ENCODE data around the gene CCDC200.
"Not testable (repeated sequence)": the region's sequence is repeated elsewhere in the genome, so short reads cannot be mapped to it uniquely, and the experiment has no call there.

The CCDC200 gene

DNA sequence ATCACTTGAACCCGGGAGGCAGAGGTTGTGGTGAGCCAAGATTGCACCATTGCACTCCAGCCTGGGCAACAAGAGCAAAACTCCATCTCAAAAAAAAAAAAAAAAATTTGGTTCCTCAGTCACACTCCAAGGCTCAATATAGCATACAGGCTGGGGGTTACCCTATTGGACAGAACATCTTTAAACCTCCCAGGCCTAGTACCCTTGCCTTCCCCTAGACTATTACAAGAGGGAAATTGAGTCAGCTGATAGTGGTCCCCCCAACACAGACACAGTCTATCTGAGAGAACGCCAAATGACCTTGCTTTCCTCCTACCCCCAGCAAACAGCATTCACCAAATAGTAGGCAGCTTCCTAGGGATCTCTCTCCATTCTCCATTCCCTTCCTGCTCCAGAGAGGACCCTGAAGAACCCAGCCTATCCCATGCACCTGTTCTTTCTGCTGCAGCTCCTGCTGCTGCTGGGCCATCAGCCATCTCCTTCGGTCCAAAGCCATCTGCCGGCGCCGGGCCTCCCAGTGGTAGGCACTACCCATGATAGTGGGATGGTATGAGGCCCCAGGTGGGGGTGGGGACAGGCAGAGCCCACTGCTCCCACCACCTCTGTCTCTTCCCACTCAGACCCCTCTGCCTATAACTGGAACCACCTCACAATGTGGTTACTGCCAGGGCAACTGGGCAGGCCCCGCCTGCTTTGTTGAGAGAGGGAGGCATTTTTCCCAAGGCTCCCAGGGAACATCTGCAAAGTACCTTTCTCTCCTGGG lies at the start of gene CCDC200:
Gene CCDC200 (minus strand): TSS at position 604 of the 763 bp plus-strand sequence. CDS start 69 bp downstream, at position 535.
- DNase-seq: not testable (repeated sequence)

DNA sequence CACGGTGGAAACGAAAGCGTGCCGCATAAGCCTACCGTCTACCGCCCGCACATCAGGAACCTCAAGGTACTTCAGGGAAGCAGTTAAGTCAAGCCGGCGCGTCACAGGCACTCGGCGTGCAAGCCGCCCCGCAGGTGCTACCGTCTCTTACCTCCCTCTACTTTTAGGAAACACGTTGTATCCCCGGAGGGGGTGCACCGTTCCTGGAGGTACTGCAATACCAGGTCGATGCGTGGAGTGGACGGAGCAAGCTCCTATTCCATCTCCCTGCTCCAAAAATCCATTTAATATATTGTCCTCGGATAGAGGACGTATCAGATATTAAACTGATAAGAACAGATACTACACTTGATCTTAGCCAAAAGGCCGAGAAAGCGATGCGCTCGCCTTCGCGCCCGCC lies 44.5 kb upstream of the CCDC200 start:
- DNase-seq: not testable (repeated sequence)

DNA sequence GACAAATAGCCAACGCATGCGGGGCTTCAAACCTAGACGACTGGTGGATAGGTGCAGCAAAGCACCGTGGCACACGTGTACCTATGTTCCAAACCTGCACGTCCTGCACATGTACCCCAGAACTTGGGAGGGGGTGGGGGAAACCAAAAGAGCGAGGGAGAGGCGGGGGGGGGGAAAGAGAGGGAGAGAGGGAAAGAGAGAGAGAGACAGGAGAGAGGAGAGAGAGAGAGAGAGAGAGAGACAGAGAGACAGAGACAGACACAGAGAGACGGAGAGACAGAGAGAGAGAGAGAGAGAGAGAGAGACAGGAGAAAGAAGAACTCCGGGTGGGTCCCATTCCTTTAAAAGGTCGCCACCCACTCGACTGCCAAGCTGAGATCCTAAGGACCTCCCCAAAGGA lies 44.1 kb upstream of the CCDC200 start:
- DNase-seq: not testable (repeated sequence)

DNA sequence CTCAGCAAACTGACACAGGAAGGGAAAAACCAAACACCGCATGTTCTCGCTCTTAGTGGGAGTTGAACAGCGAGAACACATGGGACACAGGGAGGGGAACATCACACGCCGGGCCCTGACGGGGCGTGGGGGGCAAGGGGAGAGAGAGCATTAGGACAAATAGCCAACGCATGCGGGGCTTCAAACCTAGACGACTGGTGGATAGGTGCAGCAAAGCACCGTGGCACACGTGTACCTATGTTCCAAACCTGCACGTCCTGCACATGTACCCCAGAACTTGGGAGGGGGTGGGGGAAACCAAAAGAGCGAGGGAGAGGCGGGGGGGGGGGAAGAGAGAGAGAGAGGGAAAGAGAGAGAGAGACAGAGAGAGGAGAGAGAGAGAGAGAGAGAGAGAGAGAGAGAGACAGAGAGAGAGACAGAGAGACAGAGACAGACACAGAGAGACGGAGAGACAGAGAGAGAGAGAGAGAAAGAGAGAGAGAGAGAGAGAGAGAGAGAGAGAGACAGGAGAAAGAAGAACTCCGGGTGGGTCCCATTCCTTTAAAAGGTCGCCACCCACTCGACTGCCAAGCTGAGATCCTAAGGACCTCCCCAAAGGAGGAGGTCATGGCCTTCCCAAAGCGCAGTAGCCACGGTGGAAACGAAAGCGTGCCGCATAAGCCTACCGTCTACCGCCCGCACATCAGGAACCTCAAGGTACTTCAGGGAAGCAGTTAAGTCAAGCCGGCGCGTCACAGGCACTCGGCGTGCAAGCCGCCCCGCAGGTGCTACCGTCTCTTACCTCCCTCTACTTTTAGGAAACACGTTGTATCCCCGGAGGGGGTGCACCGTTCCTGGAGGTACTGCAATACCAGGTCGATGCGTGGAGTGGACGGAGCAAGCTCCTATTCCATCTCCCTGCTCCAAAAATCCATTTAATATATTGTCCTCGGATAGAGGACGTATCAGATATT lies 42.4 kb upstream of the CCDC200 start:
- not testable (repeated sequence) for DNase-seq

DNA sequence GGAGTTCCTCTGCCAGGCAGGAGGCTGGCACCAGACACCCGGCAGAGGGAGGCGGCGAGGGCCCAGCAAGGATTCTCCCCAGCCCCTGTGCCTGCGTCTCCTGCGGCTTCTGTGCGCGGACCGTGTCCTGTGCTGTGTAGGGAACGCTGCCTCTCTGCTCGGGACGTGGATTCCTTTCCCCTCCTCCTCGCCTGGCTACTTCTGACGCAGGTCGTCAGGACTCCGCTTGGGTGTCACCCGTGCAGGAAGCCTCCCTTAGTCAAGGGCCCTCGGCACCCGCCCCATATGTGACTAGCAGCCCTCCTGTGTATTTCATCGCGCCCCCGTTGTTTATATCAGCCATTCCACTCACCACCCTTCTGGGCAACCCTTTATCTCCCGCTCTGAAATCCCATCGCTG lies 18.0 kb upstream of the CCDC200 start:
- not testable (repeated sequence) for DNase-seq

DNA sequence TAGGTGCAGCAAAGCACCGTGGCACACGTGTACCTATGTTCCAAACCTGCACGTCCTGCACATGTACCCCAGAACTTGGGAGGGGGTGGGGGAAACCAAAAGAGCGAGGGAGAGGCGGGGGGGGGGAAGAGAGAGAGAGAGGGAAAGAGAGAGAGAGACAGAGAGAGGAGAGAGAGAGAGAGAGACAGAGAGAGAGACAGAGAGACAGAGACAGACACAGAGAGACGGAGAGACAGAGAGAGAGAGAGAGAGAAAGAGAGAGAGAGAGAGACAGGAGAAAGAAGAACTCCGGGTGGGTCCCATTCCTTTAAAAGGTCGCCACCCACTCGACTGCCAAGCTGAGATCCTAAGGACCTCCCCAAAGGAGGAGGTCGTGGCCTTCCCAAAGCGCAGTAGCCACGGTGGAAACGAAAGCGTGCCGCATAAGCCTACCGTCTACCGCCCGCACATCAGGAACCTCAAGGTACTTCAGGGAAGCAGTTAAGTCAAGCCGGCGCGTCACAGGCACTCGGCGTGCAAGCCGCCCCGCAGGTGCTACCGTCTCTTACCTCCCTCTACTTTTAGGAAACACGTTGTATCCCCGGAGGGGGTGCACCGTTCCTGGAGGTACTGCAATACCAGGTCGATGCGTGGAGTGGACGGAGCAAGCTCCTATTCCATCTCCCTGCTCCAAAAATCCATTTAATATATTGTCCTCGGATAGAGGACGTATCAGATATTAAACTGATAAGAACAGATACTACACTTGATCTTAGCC lies 12.4 kb upstream of the CCDC200 start:
- not testable (repeated sequence) for DNase-seq

DNA sequence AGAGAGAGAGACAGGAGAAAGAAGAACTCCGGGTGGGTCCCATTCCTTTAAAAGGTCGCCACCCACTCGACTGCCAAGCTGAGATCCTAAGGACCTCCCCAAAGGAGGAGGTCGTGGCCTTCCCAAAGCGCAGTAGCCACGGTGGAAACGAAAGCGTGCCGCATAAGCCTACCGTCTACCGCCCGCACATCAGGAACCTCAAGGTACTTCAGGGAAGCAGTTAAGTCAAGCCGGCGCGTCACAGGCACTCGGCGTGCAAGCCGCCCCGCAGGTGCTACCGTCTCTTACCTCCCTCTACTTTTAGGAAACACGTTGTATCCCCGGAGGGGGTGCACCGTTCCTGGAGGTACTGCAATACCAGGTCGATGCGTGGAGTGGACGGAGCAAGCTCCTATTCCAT lies 11.2 kb upstream of the CCDC200 start:
- not testable (repeated sequence) for DNase-seq

DNA sequence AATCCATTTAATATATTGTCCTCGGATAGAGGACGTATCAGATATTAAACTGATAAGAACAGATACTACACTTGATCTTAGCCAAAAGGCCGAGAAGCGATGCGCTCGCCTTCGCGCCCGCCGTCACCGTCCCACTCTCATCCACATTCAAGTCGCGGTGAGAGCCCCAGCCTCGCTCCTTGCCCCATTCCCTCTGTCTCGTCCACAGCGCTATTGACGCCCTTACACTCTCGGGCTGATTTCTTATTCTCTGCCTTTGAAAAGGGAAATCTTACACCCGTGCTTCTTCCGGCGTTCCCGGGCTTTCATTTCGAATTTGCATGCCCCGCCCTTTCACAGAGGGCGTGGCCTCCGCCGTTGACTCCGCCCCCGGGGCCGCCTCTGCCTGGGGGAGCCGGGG lies 5.5 kb upstream of the CCDC200 start, which contains the start of gene RNU2-1:
Gene RNU2-1 (minus strand): TSS at position 101 of the 400 bp plus-strand sequence.
- not testable (repeated sequence) for DNase-seq

DNA sequence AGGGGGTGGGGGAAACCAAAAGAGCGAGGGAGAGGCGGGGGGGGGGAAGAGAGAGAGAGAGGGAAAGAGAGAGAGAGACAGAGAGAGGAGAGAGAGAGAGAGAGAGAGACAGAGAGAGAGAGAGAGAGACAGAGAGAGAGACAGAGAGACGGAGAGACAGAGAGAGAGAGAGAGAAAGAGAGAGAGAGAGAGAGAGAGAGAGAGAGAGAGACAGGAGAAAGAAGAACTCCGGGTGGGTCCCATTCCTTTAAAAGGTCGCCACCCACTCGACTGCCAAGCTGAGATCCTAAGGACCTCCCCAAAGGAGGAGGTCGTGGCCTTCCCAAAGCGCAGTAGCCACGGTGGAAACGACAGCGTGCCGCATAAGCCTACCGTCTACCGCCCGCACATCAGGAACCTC lies 4.8 kb upstream of the CCDC200 start:
- DNase-seq: peak in 1 of 2 experiments; percentile 15

DNA sequence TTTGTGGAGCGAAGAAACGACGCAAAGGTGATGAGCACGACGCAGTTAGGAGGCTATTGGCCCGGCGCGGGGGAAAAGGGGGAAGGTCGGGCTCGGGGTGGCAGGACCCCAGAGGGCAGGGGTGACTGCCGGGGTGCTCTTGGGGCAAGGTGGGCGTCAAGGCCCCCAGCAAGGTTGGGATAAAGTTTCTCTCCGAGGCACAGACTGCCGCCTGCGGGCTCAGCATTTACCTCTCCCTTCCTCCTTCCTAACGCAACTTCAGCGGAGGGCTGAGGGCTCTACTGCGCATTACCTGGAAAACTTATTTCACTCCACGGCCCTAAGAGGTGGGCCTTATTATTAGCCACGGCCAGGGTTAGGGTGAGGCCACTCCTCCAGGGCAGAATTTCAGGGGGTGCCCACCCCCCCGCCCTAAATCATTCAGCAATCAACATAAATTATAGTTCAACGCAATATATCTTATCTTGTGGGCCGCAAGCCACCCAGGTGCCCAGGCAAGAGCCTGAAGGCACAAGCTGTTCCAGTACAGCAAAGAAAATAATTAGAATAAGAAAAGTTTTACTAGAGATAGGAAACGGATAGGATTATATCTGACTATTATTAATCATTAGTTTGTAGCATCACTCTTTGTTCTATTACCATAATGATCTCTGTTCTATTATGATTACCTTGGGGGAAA lies 3.7 kb upstream of the CCDC200 start:
- DNase-seq: peak in 1 of 2 experiments; percentile 12

DNA sequence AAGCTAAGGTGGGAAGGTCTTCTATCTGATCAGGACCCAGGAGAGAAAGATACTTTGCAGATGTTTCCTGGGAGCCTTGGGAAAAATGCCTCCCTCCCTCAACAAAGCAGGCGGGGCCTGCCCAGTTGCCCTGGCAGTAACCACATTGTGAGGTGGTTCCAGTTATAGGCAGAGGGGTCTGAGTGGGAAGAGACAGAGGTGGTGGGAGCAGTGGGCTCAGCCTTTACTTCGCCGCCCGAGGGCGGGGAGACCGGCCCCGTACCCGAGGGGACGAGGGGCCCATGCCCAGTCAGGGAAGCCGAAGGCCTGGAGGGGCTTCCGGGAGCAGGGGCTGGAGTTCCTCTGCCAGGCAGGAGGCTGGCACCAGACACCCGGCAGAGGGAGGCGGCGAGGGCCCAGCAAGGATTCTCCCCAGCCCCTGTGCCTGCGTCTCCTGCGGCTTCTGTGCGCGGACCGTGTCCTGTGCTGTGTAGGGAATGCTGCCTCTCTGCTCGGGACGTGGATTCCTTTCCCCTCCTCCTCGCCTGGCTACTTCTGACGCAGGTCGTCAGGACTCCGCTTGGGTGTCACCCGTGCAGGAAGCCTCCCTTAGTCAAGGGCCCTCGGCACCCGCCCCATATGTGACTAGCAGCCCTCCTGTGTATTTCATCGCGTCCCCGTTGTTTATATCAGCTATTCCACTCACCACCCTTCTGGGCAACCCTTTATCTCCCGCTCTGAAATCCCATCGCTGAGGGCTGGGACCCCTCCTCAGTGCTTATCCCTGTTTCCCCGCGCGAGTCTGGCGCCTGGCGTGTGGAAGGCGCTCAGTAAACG lies 3.0 kb upstream of the CCDC200 start:
- peak in 1 of 2 experiments; percentile 4 for DNase-seq

DNA sequence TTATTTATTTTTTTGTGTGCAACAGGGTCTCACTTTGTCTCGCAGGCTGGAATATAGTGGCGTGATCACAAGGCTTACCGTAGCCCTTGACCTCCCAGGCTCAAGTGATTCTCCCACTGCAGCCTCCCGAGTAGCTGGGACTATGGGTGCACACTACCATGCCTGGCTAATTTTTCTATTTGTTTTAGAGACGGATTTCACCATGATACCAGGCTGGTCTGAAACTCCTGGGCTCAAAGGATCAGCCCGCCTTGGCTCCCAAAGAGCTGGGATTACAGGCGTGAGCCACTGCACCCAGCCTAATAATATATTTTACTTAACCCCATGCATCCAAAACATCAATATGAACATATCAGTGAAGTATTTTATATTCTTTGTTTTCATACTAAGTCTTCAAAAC lies 2.0 kb downstream of the CCDC200 start:
- no peak for DNase-seq

DNA sequence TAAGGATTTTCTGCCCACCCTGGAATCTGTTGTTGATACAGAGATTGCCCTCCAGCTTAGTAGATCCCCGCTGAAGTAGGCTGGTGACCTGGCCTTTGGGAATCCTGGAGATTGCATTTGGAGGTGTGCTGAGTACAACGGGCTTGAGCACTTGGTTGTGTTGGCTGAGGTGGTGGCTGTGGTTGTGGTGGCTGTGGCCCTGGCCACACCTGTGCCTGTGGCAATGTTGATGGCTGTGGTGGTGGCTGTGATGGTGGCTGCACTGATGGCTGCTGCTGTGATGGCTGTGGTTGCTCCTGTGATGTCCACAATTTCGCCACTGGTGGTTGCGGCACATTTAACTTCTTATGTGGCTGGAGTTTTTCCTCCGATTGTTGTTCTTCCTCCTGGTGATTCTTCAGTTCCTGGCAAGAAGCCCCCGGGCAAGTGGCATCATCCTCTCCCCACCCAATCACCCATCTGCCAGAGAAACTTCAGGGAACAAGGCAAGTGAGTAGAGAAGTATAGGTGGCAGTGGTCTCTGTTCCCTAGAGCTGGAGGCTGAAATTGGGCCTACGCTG lies 4.2 kb downstream of the CCDC200 start:
- peak in 1 of 2 experiments; percentile 10 for DNase-seq

DNA sequence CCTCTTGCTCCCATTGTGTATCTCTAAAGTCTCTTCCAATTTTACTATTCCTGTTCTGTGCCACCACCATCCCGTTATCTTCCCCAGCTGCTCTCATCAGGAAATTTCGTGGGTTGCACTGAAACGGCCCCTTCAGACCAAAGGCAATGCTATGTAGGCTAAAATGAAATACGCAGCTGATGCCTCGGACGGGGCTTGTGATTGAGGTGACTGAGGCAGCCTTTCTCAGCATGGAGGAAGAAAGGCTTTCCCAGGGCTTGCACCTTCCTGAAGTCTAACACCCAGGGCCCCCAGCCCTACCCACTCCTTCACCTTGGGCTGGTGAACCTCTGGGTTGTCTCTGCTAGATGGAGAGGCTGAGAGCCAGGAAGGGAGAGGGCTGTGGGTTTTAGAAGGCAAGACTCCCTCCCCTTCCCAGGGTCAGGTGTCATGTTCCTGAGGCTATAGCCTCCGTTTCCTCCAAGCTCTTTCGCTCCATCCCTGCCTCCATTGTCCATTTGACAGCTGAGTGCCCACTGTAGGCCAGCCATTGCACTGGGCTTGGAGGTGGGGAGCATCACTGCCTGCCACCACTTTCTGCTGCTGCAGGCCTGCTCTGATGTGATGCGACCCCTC lies 7.8 kb downstream of the CCDC200 start:
- DNase-seq: no peak

DNA sequence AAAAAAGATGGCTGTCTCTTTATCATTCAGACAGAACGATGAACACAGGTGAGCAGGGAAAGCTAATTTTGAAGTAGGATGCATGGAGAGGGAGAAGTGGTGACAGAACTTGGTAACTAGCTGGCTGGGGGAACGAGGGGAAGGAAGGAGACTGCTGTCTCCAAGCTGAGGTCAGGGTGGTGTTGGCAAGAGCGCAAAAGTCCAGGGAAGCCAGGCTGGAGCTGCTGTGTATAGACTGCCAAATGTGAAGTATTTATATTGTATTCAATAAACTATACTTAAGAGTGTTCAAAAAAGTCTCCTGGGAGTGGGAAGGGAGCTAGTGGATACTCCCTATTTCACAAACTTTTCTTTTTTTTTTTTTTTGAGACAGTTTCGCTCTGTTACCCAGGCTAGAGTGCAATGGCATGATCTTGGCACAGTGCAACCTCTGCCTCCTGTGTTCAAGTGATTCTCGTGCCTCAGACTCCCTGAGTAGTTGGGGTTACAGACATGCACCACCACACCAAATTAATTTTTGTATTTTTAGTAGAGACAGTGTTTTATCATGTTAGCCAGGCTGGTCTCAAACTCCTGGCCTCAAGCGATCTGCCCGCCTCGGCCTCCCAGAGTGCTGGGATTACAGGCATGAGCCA lies 8.6 kb downstream of the CCDC200 start:
- DNase-seq: peak in 1 of 2 experiments; percentile 2

DNA sequence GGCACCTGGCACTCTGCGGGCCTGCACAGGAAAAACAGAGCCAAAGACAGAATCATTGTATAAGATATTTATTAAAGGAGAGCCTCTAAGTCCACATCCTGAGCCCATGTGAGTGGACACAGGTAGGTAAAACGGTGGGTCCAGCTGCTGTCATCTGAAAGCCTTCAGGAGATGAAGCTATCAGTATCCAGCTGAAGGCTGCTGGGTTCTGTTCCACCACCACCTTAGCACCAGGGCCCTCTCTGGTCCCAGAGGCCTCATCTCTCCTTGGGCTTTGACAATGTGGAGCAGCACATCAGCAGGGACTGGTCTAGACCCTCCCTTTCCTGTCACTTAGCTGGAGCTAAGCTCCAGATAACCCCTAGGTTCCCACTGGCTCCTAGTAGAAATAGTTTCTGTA lies 9.4 kb downstream of the CCDC200 start:
- no peak for DNase-seq

DNA sequence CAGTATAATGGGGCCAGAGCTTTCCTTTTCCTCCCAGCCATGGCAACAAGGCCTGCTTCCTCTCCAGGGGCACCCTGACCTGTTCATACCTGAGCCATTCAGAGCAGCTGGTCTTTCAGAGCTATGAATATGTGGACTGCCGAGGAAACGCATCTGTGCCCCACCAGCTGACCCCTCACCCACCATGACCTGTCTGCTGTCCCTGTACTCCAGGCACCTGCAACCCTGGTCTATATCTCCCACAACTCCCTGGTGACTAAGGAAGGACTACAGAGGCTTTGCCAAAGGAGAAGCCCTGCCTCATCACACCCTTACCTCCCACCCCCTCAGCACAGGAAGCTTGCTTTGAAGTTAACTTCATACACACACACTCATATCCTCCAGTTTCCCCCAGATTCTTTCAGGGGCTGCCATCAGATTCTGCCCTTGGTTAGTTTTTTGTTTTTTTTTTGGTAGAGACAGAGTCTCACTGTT lies 10.8 kb downstream of the CCDC200 start:
- peak in 1 of 2 experiments; percentile 43 for DNase-seq

DNA sequence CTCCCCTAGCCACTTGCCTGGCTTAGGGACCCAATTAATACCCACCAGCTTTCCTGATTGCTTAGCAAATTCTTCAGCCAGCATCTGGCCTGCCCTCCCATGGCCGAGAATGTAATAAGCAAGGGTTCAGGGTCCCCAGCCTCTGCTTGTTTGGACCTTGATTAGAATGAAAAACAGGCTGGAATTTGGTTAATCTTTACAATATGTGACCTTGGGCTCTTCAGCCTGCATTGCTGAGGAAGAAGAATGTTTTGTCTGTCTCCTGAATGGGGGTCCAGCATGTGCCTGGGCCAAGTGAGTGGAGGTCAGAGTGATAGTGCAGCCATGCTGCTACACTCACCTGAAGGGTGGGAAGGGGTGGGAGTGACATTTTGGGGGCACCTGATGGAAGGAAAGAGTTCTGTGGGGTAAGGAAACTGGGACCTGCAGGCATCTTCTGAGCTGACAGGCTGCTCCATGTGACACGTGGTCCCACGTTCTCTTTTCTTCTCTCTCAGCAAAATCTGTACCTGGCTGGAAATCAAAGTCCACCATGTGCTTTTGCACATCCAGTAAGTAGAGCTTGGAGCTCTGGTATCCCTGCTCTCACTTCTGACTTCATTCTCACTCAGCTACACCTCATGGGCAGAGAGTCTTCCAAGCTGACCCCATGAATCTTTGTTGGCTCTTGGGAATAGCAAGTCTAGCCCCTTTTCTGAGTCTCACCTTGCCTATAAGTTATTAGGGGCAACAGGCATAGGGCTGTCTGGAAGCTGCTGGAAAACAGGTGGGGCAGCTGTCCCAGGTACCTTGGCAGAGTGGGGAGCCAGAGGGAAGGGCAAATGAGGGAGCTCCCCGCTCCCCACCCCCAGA lies 11.4 kb downstream of the CCDC200 start:
- DNase-seq: no peak

DNA sequence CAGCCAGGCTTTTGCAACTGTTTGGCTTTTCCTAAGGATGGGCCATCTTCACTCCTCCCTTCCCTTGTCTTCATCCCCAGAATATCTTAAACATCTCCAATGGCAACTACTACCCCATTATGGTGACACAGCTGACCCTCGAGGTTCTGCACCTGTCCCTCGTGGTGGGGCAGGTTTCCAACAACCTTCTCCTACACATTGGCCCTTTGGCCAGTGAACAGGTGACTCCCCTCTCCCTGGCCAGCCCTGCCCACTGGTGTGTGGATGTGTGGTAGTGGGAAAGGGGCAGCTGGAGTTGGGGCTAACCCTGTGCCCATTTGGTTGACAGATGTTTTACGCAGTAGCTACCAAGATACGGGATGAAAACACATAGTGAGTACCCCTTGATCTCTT lies 12.1 kb downstream of the CCDC200 start:
- no peak for DNase-seq
